Activated CD4-positive, alpha-beta T cell treated with anti-CD3 and anti-CD28 coated beads for 4 hours (primary cell): ENCODE measurements around the gene RTL1.

Experiments
- DNase-seq, 2 donors: peaks; one replicate each; pipeline ENCODE4 v3.0.0-alpha.2; 2020

The RTL1 gene

DNA sequence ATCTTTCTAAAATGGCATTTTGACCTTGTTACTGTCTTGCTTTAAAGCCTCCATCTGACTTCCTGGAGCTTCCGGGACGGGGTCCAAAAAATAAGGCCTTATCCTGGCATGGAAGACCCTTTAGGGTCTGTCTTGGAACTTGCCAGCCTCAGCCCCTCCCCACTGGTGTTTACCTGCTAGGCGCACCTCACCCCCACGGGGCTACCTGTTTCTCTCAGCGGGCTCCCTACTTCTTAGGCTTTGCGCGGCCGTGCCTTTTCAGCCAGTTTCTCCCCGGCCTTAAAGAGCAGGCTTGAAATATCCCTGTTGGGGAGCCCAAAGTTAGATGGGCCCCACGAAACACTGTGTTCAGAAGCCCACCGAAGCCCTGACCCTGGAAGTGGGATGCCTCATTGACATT, 5.1 kb downstream of the RTL1 start:
- no peak for DNase-seq

DNA sequence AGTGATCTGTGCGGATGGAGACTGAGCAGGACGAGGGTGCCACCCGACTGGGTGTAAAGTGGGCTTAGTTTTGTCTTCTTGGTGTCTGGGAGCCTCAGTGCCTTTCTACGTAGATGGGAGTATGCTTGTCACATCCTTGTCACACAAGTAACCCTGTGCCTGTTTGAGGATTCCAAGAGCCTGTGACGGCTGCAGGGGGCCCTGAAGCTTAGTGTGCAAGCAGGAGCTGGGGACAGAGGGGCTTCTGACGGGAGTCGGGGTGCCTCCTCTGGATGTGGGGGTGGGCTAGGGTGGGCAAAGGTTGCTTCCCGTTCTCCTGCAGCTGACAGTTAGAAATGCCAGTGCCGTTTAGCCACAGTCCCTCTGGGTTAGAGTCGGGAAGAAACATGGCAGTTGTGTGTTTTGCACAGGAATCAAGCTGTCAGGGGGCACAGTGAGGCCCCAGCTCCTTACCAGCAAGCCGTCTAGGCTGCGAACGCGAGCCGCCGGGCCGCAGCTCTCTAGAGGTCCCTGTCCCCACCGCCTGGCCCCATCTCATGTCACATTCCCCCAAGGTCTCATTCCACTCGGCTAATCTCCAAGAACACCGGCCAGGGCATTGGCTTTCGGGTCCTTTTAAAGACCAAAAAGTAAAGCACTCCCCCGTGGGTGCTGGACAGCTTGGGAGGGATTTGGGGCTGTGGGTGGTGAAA, 7.0 kb downstream of the RTL1 start:
- no peak for DNase-seq

DNA sequence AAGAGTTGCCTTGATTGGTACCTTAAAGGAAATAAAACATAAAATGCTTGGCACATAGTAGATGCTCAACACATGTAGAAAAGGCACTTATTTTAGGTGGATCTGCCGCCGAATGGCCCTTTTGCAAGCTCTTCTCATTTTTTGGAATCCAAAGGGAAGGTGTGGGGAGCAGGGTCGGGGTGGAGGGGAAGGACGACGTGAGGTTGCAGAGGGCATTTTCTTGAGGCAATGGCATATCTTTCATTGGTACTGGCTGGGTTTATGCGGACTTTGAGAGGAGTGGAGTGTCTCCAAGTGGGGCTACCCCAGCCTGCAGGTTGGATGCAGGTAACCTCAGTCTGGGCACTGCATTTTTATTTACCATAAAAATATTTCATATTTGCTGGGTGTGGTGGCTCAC, 8.1 kb downstream of the RTL1 start:
- DNase-seq, result no peak

DNA sequence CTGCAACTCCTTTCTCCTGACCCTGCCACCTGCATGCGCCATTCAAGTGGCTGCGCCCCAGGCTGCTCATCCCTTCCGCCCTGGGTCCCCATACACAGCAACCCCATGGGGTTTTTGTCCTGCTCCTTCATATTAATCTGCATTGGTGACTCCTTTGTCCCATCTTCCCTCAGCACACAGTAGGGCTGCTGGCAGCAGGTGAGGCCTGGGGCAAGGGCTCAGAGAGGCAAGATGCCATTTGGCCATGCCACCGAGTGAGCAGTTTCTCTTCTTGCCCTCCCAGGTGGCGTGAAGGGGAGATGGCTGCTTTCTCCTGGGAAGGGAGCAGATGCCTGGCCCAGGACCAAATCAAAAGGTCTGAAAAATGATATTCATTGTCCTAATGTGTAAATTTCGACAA, 9.1 kb downstream of the RTL1 start:
- no peak for DNase-seq

DNA sequence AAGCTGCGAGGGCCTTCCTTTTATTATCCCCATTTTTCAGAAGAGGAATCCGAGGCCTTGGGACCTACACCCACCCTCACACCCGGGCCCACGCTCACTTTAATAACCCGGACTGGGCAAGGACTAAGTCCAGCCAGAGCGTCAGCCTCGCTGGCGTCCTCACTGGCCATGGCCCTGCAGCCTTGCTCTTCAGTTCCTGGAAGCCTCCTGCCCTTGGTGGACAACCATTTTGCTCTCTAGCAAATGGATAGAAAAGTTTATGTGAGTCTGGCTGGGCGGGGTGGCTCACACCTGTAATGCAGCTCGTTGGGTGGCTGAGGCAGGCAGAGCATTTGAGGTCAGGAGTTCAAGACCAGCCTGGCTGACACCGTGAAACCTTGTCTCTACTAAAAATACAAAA, 9.8 kb downstream of the RTL1 start:
- DNase-seq, result no peak

DNA sequence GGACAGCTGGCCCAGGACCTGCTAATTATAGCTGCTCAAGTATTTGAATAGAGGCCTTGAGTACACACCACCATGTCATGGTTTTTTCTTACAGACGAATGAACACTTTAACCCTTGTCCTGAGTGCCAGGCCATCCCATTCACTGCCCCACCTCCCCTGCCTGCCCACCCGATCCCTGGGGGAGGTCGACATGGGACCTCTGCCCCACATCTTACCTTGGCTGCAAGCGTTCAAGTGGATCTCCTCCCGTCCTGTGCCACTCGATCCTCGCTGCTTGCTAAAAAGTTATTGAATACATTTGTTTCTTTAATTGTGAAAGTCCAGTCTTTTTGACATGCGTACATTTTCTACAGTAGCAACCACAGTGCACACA, 10.3 kb downstream of the RTL1 start:
- DNase-seq, result no peak

DNA sequence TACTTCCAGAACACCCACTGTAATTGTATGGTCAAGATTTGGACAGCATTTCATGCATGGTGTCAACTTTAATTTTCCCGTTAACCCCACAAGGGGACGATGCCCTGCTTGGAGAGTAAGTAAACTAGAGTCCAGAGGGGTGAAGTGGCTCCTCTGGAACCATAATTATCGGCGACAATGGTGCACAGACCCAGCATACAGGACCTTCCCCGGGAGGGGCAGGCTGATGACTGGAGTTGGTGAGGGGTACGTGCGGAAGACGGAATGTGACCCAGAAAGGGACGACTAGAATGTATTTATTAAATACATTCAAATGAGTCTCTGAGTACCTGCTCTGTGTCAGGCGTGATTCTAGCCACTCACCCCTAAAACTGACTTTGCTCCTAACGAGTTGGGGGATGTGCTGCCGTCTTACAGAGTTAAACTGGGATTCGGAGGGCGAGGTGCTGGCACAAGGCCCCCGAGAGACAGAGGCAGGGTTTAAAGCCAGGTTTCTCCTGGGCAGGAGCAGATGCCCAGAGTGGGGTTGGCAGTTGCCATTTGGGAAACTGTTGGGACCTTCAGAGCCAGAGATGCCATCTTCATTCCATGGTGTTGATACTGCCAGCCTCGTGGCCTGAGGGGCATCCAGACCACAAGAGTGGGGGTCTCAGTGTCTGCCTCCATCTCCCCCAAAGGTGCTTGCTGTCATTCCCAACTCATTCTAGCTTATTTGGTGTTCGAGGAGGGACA, 10.9 kb downstream of the RTL1 start:
- DNase-seq, result no peak

DNA sequence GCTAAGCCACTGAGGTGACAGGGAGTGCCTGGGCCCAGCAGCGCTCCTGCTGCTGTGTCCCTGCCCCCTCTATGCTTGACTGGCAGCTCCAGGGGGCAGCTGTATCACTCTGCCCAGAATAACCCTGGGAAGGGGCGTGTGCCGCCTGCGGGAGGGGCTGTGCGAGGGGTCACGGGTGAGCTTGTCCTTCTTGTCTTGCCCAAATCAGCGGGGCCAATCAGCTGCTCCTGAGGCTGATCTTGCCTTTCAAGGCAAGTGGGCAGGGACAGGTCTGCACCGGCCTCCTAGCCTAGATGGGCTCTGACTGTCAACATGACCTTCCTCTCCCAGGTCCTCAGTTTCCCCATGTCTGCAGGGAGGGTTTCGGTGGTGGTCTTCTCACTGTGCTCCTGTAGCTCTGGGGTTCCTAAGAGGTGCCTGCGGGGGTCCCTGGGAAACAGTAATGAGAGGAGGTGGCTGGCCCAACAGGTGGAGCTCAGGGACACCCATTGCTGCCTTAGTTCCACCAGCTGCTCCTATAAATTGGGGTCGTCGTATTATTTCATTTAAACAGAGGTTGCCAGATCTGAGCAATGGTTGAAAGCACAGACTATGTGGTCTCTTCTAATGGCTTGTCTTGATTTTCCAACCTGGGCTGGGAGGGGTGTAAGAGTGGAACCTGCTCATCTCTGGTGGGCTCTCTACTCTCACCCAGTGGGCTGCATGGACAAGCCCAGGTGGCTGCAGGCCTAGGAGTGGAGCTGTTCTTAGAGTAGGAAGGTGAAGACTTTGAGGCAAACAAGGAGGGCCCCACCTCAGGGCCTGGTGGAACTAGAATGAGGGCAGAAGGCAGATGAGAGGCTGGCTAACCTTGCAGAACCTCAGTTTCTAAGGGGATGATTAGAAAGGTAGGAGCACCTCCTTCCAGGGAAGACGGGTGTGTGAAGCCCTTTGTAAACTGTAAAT, 11.7 kb downstream of the RTL1 start:
- no peak for DNase-seq

DNA sequence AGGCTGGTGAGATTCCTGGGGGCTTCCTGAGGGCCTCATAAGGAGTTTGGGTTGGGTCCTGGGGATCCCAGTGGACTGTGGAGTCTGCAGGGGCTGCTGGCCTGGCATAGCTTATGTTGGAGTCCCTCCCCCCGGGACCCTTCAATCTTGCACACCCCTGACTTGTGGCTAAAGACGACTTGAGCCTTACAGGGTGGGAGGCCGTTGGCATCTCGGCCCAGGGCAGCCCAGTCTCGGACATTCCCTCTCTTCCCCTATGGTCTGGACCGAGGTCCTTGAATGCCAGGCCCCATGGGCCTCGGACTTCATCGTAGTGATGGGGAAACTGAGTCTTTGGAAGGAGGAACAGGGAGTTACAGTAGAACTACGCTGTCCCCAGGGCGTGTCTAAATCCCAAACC, 12.5 kb downstream of the RTL1 start:
- DNase-seq, result no peak

DNA sequence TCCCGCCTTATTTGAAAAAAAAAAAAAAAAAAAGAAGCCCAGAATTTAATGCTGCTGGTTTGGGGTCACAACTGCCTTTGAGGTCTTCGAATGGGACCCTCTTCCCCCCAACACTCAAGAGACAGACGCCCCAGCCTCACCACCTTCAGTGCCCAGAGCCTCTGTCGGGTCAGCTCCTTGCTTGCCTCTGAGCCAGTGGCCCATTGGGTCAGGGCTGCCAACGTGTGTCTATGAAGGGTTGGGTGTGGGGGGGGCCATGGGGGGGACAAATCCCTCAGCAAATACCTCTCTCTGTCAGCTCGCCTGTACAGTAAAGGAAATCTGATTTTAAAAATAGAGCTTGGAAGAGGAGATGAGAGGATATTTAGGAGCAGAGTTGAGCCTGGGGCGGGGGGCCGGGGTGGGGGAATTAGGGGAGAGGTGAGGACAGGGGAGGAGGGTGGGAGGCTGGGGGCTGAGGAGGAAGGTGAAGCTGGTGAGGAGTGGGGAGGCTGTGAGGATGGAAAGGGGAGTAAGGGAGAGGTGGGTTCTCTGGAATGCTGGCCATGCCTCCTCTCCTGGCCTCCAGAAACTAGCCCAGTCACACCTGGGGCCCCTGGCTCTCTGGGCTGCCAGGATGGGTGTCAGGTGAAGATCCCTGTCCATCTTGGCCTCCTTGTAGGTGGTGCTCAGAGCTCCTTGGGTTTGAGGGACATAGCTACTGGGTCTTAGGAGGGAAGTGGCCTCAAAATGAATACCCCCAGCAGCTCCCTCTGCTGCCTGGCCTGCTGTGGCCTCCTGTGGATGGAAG, 13.3 kb downstream of the RTL1 start:
- DNase-seq, result no peak

DNA sequence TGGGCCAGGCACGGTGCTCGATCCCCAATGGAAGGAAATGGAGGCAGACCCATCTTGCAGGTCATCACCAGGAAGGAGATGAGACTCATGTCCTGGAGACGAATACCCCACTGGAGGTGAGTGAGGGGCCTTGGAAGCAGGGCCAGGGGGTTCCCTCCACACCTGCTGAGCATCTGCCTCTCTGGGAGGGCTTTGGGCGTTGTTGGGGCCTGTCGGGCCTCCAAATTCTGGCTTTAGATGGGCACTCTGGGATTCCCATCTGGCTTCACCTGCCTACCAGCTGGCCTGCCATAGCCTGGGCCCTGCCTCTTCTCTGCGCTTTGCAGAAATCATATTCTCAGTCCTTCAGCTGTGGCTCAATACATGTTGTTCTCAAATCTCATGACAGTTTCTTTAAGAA, 13.9 kb downstream of the RTL1 start:
- no peak for DNase-seq

DNA sequence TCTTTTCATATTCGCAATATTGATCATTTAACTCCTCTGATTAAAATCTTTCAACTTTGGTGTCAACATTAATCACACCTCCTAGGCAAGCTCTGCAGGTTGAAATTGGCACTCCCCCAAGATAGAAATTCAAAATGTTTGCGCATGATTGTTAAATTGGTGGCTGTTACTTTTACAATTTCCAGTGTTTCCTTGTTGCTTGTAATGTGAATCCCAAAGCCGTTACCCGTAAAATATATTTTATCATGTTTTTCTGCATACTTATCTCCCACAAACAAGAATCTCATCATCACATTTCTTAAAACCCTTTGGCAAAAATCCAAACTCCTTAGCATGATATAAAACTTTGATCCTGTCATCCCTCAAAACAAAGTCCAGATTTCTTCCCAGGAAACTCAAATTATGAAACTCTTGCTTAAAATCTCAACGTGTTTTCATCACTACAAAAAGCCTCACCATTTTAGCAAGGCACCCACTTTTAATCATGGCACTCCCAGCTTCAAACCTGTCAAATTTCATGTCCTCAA, 14.7 kb downstream of the RTL1 start:
- DNase-seq, result no peak

DNA sequence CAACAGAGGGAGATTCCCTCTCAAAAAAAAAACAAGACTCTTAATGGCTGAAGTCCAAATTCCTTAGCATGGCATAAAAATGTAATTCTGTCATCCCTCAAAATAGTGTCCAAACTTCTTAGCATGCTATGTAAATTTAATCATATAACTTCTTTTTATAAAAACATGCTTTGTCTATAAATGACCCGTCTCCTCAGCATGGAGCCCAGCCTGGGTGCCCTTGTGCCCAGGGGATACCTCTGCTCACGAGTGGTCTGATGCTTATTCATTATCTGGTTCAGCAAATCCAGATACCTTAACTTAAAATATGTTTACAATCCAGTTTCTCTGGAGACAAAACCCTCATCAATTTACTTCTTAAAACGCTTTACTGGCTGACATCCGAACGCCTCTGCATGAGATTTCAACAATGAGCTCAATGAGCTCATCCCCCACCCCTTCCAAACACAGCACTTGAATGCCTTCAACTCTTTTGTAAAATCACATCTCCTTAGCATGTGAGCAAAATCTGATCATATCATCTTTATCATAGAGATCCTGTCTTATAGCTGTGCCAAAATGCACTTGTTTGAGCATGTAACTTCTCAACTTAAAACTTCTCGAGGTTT, 15.7 kb downstream of the RTL1 start:
- no peak for DNase-seq

DNA sequence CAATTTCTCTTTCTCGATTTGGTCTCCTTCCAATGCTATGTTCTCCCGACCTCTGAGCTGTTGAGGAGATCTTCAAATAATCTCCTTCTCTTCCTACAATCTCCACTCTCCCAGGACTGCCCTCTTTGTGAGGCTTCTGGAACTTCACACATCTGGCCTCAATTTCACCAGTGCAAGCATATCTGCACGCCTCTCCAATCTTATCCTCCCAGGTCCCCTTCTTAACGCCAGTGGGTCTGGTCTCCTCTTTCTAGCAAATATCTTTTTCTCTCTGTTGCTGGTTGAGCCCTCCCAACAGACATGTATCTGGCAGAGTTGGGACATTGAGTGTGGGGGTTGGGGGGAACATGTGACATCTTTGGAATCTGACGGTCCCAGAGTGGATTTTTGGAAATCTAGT, 17.9 kb downstream of the RTL1 start:
- no peak for DNase-seq

DNA sequence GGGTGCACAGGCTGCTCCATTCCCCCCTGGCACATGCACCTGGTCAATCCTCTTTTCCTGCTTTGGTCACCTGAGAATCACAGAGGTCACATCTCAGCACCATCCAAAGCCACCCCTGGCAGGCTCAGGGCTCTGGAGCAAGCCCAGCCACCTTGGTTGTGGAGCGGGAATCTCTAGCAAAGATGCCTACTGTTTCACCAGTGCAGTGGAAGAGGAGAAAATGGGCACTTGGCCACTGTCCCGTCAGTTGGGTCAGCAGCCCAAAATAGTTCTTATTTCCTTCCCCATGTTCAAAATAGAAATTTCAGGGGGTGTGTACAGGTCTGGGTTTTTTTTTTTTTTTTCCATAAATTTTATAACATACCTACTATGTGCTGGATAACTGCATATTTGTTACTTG, 18.3 kb downstream of the RTL1 start:
- no peak for DNase-seq

DNA sequence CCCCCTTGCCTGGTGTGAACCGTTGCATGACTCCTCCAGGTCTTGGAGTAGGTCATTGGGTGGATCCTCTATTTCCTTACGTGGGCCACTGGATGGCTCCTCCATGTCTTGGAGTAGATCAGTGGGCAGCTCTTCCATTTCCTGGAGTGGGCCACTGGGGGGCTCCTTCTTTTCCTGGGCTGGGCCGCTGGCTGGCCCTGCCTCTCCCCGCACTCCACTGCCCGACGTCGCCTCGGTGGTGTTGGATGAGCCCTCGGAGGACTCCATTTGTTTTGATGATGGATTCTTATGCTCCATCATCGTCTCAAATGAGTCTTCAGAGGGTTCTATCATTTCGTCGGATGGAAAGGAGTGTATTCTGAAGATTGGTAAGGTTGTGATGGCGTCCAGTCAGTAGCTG, 19.1 kb downstream of the RTL1 start:
- DNase-seq, result no peak

DNA sequence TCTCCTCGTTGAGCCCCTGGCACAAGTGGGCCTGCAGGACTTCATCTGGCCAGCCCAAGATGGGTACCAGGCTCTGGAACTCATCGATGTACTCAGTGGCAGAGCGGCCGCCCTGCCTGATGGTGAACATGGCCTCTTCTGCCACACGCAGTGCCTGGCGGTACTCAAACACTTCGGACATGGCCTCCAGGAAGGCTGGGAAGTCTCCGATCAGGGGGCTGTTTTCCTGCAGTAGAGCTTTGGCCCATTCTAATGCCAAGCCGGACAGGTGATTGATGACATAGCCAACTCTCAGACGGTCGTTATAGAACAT, 19.8 kb downstream of the RTL1 start:
- DNase-seq, result no peak

DNA sequence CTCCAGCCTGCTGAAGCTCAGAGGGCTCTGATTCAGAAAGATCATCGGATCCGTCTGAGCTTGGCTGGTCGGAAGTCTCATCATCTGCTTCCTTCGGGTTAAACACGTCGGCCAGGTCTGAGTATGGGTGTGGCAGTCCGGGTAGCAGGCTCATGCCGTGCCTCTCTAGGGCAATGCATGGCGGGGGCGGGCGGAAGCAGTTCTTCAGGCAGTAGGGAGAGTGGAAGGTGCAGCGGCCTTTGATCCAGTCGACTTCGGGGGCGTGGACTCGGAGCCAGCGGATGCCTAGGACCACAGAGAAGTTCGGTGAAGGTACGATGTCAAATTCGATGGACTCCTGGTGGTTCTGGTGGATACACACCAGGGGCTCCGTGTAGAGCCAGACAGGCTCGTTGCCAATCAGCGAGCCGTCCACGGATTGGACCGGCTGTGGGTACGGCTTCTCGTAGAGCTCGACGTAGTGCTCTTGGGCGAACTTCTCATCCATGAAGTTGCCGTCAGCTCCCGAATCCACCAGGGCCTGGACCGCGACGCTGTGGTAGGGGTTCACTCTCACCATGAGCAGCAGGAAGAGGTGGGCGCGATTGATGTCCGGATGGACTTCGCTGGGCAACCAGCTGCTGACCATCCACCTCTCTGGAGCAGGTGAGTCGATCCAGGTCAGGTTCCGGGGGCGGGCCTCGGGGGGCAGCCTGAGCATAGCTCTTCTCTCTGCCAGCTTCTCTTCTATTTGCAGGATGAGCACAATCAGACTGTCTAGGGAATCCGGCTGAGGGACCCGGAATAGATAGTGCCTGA, 20.3 kb downstream of the RTL1 start:
- no peak for DNase-seq

DNA sequence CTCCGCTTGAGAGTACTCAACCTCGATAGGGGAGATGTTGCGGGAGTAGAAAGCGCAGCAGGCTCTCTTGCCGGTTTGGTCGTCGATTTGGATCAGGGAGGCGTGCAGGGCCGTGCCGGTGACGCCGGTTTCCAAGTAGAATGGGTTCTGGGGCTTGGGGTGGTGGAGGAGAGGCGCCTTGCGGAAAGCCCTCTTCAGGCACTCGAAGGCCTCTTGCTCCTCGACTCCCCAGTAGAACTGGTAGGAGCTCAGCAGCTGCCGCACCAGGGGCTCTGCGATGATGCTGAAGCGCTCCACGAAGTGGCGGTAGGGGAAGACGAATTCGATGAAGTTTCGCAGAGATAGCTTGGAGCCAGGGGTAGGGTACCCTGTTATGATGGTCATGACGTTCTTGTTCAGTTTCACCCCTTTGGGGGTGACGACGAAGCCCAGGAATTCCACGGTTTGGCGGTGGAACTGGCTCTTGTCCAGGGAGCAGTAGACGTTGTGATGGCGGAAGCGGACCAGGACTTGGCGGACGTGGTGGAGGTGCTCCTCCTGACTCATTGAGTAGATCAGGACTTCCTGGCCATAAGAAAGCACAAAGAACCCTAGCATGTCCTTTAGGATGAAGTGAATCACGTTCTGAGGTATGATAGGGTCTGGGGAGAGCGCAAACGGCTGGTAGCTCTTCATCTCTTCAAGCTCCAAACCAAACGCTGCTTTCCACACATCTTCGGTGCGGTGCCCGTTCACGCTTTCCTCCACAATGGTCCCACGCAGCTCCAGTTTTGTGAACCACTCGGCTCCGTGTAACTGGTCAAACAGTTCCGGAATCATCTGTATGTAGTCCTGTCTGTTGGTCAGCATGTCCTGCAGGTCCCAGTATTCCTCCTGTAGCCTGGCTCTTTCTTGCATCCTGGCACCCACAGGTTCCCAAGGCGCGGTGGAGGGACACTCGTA, 21.2 kb downstream of the RTL1 start:
- DNase-seq, result no peak
